Nucleus accumbens (tissue), 56 donors: Measurements from ENCODE around the gene TSPEAR.
"Not testable (repeated sequence)": the region's sequence is repeated elsewhere in the genome, so short reads cannot be mapped to it uniquely, and the experiment has no call there.

ENCODE experiments used
- DNase-seq, 56 donors: peaks; one replicate each; lab custom pipeline; 2025; lab: John Stamatoyannopoulos, UW

Gene TSPEAR

GRCh38 chr21:44564099-44564498 is 147.3 kb downstream of the TSPEAR start:
- no peak for DNase-seq

- DNase-seq = no peak
Measured at GRCh38 chr21:44558695-44559094, 152.7 kb downstream of the TSPEAR start, which contains the start of gene KRTAP10-3. TSS of gene KRTAP10-3 (minus strand) at chr21:44558795. CDS start at chr21:44558715, 80 bp downstream.

GRCh38 chr21:44558329-44558675 is 153.1 kb downstream of the TSPEAR start:
- DNase-seq = not testable (repeated sequence)

GRCh38 chr21:44557491-44558328 is 153.7 kb downstream of the TSPEAR start:
- DNase-seq = no peak

GRCh38 chr21:44556879-44557278 is 154.5 kb downstream of the TSPEAR start:
- DNase-seq = no peak

GRCh38 chr21:44555200-44555875 is 156.0 kb downstream of the TSPEAR start:
- DNase-seq = no peak

- DNase-seq = no peak
Measured at GRCh38 chr21:44552681-44553080, 158.7 kb downstream of the TSPEAR start.

- DNase-seq = no peak
Measured at GRCh38 chr21:44552136-44552535, 159.2 kb downstream of the TSPEAR start.

GRCh38 chr21:44551340-44551961 is 159.9 kb downstream of the TSPEAR start, which contains the start of gene KRTAP10-2:
TSS of gene KRTAP10-2 (minus strand) at chr21:44551505. CDS start at chr21:44551458, 47 bp downstream.
- no peak for DNase-seq

GRCh38 chr21:44550807-44551206 is 160.6 kb downstream of the TSPEAR start:
- no peak for DNase-seq

- DNase-seq = not testable (repeated sequence)
Measured at GRCh38 chr21:44550285-44550684, 161.1 kb downstream of the TSPEAR start.

- no peak for DNase-seq
Measured at GRCh38 chr21:44549525-44550211, 161.7 kb downstream of the TSPEAR start.

GRCh38 chr21:44548922-44549321 is 162.4 kb downstream of the TSPEAR start:
- no peak for DNase-seq

GRCh38 chr21:44548381-44548780 is 163.0 kb downstream of the TSPEAR start:
- DNase-seq = no peak

- no peak for DNase-seq
Measured at GRCh38 chr21:44547656-44548331, 163.6 kb downstream of the TSPEAR start.

- no peak for DNase-seq
Measured at GRCh38 chr21:44544566-44544965, 166.8 kb downstream of the TSPEAR start.

- no peak for DNase-seq
Measured at GRCh38 chr21:44542716-44543115, 168.7 kb downstream of the TSPEAR start.

- DNase-seq = no peak
Measured at GRCh38 chr21:44540741-44541288, 170.6 kb downstream of the TSPEAR start.

- DNase-seq = no peak
Measured at GRCh38 chr21:44539991-44540666, 171.2 kb downstream of the TSPEAR start, which contains the start of gene KRTAP10-1. TSS of gene KRTAP10-1 (minus strand) at chr21:44540195. CDS start at chr21:44540150, 45 bp downstream.
